Amniotic epithelial cell (primary cell): ENCODE results near the gene CFAP119.

Source experiments
- DNase-seq: peaks from one replicate; pipeline ENCODE4 v3.0.0-alpha.2; 2010; ENCODE audit warnings: low read depth

The CFAP119 gene

GRCh38 chr16:30740364-30741251 lies 21.3 kb downstream of the CFAP119 start:
- peak; percentile 71 for DNase-seq

- no peak for DNase-seq
Observed at GRCh38 chr16:30738984-30739951, 22.6 kb downstream of the CFAP119 start.

GRCh38 chr16:30737794-30738648 lies 23.8 kb downstream of the CFAP119 start:
- no peak for DNase-seq

- DNase-seq = no peak
Observed at GRCh38 chr16:30736995-30737793, 24.7 kb downstream of the CFAP119 start.

GRCh38 chr16:30731411-30731810 lies 30.5 kb downstream of the CFAP119 start:
- peak; percentile 73 for DNase-seq

GRCh38 chr16:30728899-30729672 lies 32.8 kb downstream of the CFAP119 start:
- no peak for DNase-seq

- DNase-seq = no peak
Observed at GRCh38 chr16:30728321-30728720, 33.5 kb downstream of the CFAP119 start.

- DNase-seq = no peak
Observed at GRCh38 chr16:30725418-30725792, 36.5 kb downstream of the CFAP119 start.

GRCh38 chr16:30724641-30725417 lies 37.0 kb downstream of the CFAP119 start:
- no peak for DNase-seq

GRCh38 chr16:30723725-30724355 lies 38.0 kb downstream of the CFAP119 start:
- DNase-seq = no peak

- no peak for DNase-seq
Observed at GRCh38 chr16:30722916-30723315, 38.9 kb downstream of the CFAP119 start.

GRCh38 chr16:30722443-30722842 lies 39.4 kb downstream of the CFAP119 start:
- no peak for DNase-seq

GRCh38 chr16:30721606-30722005 lies 40.3 kb downstream of the CFAP119 start:
- DNase-seq = no peak

GRCh38 chr16:30721167-30721566 lies 40.7 kb downstream of the CFAP119 start:
- DNase-seq = no peak

- DNase-seq = no peak
Observed at GRCh38 chr16:30720694-30721093, 41.2 kb downstream of the CFAP119 start.

GRCh38 chr16:30720086-30720485 lies 41.8 kb downstream of the CFAP119 start:
- no peak for DNase-seq

- DNase-seq = peak; percentile 94
Observed at GRCh38 chr16:30715750-30716445, 46.0 kb downstream of the CFAP119 start.

GRCh38 chr16:30711712-30712111 lies 50.1 kb downstream of the CFAP119 start:
- DNase-seq = no peak
